Neural crest cell (in vitro differentiated cells): Measurements from ENCODE around the gene NOSIP. TPM values are rescaled to one million over a fixed set of nuclear protein-coding genes. Genes with fewer than 3 reads are reported as not detected.
A peak's percentile ranks its signal among the peaks of the same experiment; 100 is the strongest.

ENCODE experiments used
- DNase-seq: peaks from one replicate; pipeline ENCODE4 v3.0.0; 2021; ENCODE audit warnings: low read depth, mixed read lengths, low spot score
- H3K27ac Mint-ChIP-seq: one replicate; pipeline ENCODE4 v1.8.0; 2021; ENCODE audit warnings: mild to moderate bottlenecking, mixed read lengths; ENCODE audit not compliant: unreplicated experiment
- H3K27me3 Mint-ChIP-seq: 2 replicates; pipeline ENCODE4 v1.8.0; 2021; ENCODE audit warnings: low read depth, mild to moderate bottlenecking, mixed read lengths
- H3K36me3 Mint-ChIP-seq: 2 replicates; pipeline ENCODE4 v1.8.0; 2021; ENCODE audit warnings: low read depth, mild to moderate bottlenecking, mixed read lengths
- H3K4me1 Mint-ChIP-seq: 2 replicates; pipeline ENCODE4 v1.8.0; 2021; ENCODE audit warnings: mixed read lengths
- H3K4me3 Mint-ChIP-seq: one replicate; pipeline ENCODE4 v1.8.0; 2021; ENCODE audit warnings: mild to moderate bottlenecking, mixed read lengths
- H3K9me3 Mint-ChIP-seq: 2 replicates; pipeline ENCODE4 v1.8.0; 2021; ENCODE audit warnings: mixed read lengths
- CTCF ChIP-seq: fragments of 200-600 bp; sonication (generic); conservative IDR thresholded peaks from 2 replicates; pipeline ENCODE4 v1.5.0; 2021; ENCODE audit warnings: antibody characterized with exemption, mild to moderate bottlenecking
- total RNA-seq: library from RNA; stranded (reverse); gene quantifications from 2 replicates; pipeline ENCODE4 v1.2.1, GENCODE V29; 2021

The NOSIP gene
- total RNA-seq, 1 donor from 2014 or later = 74.1 TPM

GRCh38 chr19:49594157-49594992 lies 14.0 kb upstream of the NOSIP start:
- no peaks in the 10 kb centered on the region for H3K9me3 Mint-ChIP-seq
- H3K4me1 Mint-ChIP-seq = peaks cover 27% of the 10 kb centered on the region
- H3K4me3 Mint-ChIP-seq = peak overlapping the region; percentile 90
- H3K27ac Mint-ChIP-seq = no peak overlapping the region
- peaks cover 3% of the 10 kb centered on the region for H3K36me3 Mint-ChIP-seq
- TF ChIP-seq CTCF = no peak
- DNase-seq = no peak
- peaks cover 2% of the 10 kb centered on the region for H3K27me3 Mint-ChIP-seq

- peak overlapping the region; percentile 71 for H3K27ac Mint-ChIP-seq
- peak overlapping the region; percentile 90 for H3K4me3 Mint-ChIP-seq
- peaks cover 5% of the 10 kb centered on the region for H3K27me3 Mint-ChIP-seq
- peaks cover 27% of the 10 kb centered on the region for H3K4me1 Mint-ChIP-seq
- no peaks in the 10 kb centered on the region for H3K9me3 Mint-ChIP-seq
- TF ChIP-seq CTCF = no peak
- peaks cover 3% of the 10 kb centered on the region for H3K36me3 Mint-ChIP-seq
- DNase-seq = peak; percentile 89
Measured at GRCh38 chr19:49593233-49594113, 13.1 kb upstream of the NOSIP start.

GRCh38 chr19:49592486-49593232 lies 12.3 kb upstream of the NOSIP start:
- no peak for TF ChIP-seq CTCF
- Mint-ChIP-seq H3K4me1 (peaks cover 27% of the 10 kb centered on the region), H3K27ac (peak overlapping the region; percentile 88), H3K4me3 (peak overlapping the region; percentile 90), H3K27me3 (peaks cover 5% of the 10 kb centered on the region), H3K36me3 (peaks cover 3% of the 10 kb centered on the region), H3K9me3 (no peaks in the 10 kb centered on the region)
- DNase-seq = peak; percentile 26

GRCh38 chr19:49591731-49592485 lies 11.6 kb upstream of the NOSIP start:
- H3K4me3 Mint-ChIP-seq = peak overlapping the region; percentile 90
- no peaks in the 10 kb centered on the region for H3K9me3 Mint-ChIP-seq
- DNase-seq = peak; percentile 22
- peaks cover 27% of the 10 kb centered on the region for H3K4me1 Mint-ChIP-seq
- TF ChIP-seq CTCF = no peak
- H3K27me3 Mint-ChIP-seq = peaks cover 5% of the 10 kb centered on the region
- H3K27ac Mint-ChIP-seq = peak overlapping the region; percentile 88
- H3K36me3 Mint-ChIP-seq = peaks cover 3% of the 10 kb centered on the region
